GM19239 (cell line): ENCODE measurements around the gene DOCK3.
"Not testable (repeated sequence)": the region's sequence is repeated elsewhere in the genome, so short reads cannot be mapped to it uniquely, and the experiment has no call there.

Experiments used
- DNase-seq: peaks from one replicate; pipeline ENCODE4 v3.0.0; 2011; ENCODE audit warnings: low spot score; ENCODE audit not compliant: insufficient read length
- FAIRE-seq: peaks from 2 replicates; lab custom pipeline; 2011; peaks lifted over from hg19 to GRCh38; lab: Jason Lieb, UNC

Gene DOCK3

DNA sequence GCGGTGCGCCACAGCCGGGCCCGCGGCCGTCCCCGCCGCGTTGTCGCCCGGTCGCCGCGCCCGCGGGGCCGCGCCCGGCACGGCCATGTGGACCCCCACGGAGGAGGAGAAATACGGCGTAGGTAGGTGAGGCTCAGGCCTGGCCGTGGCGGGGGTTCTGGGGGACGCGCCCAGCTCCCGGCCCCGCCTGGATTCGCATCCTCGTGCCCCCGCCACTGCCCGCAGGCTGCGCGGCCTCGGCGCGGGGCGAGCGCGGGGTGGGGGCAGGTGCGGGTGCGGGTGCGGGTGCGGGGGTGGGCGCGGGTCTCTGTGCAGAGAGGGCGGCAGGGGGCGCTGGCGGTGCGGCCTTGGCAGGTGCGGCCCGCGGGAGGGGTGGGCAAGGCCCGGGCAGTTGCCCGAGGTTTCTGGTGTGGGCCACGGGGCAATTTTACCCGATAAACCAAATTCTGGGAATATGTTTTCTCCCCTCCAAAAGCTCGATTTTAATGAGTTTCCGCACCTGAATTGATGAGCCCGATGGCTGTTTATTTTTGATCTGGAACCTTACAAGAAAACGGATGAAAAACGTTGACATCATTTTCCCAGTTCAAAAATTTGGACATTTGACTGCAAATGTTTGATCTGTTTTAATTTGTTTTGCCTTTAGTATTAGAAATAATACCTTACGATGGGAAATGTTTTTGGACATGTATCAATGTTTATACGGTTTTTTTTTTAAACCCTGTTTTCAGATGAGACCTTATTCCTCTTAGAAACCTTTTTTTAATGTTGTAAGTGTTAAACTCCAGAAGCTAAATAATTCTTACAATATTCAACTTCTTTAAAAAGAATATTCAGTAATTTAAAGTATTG lies 678 bp downstream of the DOCK3 start:
- no peak for DNase-seq
- FAIRE-seq, result peak; percentile 56

DNA sequence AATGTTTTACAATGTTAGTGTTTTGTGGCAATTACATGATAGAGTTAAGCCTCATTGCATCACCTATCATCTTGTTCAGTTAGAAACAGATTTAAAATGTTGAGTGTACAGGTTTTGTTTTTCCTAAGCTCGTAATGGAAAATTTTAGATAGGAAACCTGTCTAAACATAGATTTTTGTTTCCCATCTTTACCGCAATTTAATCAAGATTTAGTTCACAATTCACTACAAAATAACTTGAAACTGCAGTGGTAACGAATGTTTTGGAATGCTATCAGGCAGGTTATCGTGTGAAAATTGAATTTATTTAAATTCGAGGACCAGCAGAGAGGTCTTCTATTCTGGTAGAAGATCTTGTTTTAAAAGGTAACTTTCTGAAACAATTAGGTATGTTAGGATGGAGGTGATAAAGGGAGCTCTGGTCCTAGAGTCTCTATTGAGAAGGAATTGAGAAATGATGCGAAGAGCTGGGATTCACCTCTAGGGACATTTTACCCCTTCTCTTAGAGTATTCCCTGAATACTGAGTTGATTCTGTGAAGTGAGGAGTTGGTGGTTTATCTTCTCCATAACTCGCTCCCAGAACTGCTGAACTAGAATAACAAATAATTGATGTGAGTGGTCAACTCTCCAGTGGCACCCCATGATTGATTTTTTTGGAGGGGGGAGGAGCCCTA lies 1.4 kb downstream of the DOCK3 start:
- no peak for DNase-seq
- no peak for FAIRE-seq

DNA sequence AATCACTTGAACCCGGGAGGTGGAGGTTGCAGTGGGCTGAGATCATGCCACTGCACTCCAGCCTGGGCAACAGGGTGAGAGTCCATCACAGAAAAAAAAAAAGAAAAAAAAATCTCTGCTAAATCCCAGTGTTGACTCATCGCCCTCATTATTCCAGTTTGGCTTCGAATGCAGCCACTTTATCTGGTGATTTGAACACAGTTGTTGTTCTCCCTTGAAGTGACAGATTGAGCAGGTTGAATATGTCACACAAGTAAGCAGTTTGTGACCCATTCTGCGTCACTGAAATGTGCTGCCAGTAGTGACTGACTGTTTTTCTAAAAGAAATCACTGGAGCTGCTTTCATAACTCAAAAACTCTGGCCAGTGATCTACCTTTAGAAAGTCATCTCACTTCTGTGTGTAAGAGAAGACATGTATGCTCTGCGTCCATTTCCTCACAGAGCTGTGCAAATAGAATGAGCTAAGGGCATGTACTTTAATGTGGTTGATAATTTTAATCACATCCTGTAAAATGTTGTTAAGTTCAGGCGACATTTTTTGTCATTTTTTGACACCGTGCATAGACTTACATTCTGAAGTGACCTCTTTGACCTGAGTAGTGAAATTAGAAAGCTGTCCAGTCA lies 12.5 kb downstream of the DOCK3 start:
- DNase-seq (no peak), FAIRE-seq (no peak)

DNA sequence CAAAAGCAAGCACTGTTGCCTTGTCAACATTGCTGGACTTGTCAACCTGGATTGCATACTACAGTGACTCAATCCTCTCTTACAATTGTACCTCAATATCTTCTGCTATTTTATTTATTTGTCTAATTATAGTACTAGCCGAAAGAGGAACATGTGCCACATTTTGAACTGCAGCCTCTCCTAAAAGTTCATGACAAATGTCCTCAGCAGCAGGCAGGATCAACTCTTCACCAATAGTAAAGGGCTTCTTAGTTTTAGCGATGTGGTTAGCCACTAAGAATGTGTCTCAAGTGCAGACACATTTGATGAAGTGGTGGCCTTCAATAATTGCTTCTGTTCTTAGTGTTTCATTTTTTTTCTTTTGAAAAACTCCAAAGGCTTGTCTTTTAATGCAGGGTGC lies 13.2 kb downstream of the DOCK3 start:
- FAIRE-seq (no peak), DNase-seq (no peak)

DNA sequence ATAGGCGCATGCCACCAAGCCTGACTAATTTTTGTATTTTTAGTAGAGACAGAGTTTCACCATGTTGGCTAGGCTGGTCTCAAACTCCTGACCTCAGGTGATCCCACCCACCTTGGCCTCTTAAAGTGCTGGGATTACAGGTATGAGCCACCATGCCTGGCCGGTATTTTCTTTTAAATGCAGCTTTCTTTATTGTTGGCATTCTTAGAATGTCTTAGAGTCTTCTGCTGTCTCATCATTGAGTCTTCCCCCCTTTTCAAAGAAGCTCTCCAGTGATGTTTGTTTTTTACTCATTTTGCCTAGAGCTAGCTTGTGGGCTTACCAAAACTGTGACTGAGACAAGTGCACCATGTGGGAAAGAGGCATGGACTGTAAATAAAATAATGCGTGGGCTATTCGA lies 13.9 kb downstream of the DOCK3 start:
- FAIRE-seq, DNase-seq: not testable (repeated sequence)

DNA sequence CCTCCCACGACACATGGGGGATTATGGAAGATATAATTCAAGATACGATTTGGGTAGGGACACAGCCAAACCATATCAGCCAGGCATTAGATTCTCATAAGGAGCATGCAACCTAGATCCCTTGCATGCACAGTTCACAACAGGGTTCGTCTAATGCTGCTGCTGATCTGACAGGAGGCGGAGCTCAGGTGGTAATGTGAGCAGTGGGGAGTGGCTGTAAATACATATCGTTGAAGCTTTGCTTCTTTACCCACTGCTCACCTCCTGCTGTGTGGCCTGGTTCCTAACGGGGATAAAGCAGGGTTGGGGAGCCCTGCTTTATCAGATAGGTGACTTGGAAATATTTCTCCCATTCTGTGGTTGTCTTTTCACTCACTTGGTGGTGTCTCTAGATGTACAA lies 14.8 kb downstream of the DOCK3 start:
- DNase-seq (no peak), FAIRE-seq (no peak)

DNA sequence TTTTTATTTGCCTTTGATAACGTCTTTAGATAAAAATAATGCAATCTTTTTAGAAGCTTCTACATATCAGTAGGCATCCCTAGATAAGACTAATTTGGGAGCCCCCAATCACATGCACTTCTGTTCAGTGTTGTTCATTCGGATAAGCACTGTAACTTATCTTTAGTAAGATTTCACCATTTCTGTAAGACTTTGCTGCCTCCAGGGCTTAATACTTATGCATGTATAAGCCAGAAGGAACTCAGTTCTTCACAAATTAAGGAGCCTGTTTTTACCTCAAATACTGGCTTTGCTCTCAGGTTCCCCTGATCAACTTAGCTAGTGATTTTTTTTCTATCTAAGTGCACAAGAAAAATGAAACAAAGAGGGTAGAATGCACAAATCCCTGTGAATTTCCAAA lies 20.3 kb downstream of the DOCK3 start:
- FAIRE-seq (no peak), DNase-seq (no peak)

DNA sequence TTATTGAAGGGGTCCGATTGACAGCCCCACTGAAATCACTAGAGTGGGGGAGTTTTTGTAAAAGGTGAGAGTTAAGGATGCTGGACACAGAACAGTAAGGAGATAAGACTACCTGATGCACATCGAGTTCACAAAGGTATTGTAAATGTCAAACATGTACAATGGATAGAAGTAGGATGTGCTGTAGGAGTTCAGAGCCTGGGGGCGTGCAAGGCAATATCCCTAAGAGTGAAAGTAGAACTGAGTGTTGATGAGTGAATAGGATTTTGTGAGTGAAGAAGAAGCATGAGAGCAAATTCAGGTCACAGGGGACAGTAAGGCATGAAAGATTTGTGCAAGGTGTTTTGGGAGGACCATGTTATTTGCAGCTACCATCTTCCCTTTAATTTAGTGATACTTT lies 21.5 kb downstream of the DOCK3 start:
- FAIRE-seq, result no peak
- DNase-seq, result no peak

DNA sequence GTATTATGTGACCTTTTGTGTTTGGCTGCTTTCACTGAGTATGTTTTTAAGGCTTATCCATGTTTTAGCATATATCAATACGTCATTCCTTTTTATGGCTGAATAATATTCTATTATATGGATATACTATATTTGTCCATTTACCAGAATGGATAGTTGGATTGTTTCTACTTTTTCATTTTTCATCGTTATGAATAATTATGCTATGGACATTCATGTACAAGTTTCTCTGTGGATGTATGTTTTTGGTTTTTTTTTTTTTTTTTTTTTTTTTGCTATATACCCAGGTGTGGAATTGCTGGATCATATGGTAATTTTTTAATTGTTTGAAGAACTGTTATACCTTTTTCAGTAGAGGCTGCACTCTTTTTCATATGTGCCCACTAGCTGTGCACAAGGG lies 23.5 kb downstream of the DOCK3 start:
- FAIRE-seq (no peak), DNase-seq (no peak)

DNA sequence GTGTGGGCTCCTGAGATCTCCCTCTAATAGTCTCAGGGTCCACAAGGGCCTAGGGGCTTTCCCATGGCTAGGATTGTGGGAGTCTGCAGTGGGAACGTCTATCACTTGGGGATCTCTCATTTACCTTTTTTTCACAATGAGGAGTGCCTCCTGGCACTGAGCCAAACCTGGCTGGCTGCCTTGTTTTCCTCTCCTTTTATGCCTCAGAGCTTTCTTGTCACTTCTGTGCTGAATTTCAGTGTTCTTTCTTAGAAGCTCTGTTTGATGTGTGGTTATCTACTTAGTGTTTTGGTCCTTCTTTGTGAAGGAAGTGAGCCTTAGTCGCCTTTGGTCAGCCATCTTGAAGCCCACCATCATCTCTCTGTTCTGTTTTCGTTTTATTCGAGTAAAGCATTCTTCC lies 33.9 kb downstream of the DOCK3 start:
- no peak for DNase-seq

DNA sequence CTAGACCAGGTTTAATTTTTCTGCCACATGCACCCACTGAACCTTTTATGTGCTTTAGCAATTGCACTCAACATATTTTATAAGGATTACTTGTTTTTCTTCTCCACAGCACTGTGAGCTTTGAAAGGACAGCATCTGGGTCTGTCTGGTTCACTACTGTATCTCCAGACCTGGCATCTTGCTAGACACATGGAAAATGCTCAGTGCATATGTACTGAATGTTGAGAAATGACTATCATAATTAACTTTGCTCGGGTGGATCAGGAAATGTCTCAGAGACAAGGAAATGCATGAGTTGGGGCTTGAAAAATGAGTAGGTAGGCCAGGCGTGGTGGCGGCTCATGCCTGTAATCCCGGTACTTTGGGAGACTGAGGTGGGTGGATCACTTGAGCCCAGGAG lies 40.2 kb downstream of the DOCK3 start:
- DNase-seq (no peak), FAIRE-seq (no peak)

More for the DNA sequence above, 33.9 kb downstream of the DOCK3 start:
- no peak for FAIRE-seq

DNA sequence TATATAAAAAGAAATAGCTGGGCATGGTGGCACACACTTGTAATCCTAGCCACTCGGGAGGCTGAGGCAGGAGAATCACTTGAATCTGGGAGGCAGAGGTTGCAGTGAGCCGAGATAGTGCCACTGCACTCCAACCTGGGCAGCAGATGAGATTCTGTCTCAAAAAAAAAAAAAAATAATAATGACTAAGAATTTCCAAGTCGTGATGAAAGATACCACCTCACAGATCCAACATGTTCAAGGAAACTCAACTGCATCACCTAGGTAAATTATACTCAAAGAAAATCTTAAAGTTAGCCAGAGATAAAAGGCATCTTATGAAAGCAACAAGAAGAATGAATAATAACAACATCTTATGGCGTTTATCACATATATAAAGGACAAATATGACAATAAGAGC lies 50.1 kb downstream of the DOCK3 start:
- DNase-seq, result no peak
- FAIRE-seq, result no peak

DNA sequence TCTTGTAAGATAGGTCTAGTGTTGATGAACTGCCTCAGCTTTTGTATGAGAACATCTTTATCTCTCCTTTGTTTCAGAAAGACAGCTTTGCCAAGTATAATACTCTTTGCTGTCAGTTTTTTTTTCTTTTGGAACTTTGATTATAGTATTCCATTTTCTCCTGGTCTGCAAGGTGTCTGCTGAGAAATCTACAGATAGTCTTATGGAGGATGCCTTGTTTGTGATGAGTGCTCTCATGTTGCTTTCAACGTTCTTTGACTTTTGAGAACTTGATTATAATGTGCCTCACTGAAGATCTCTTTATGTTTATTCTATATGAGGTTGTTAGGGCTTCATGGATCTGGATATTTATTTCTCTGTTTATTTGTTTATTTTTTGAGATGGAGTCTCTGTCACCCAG lies 60.3 kb downstream of the DOCK3 start:
- FAIRE-seq, result no peak

DNA sequence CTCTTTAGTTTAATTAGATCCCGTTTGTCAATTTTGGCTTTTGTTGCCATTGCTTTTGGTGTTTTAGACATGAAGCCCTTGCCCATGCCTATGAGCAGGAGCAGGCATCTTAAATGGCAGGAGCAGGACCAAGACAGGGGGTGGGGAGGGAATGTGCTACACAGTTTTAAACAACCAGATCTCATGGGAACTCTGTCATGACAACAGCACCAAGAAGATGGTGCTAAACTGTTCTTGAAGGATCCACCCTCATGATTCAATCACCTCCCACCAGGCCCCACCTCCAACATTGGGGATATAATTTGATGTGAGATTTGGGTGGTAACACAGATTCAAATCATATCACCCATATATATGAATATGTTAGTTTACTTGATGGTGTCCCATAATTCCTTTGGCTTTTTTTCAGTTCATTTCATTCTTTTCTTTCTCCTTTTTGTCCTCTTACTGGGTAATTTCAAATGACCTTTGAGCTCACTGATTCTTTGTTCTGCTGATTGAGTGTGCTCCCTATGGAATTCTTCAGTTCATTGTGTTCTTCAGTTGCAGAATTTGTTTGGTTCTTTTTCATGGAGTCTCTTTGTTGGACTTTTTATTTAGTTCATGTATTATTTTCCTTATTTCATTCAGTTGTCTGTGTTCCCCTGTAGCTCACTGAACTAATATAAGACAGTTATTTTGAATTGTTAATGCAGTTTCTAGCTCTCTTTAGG lies 62.6 kb downstream of the DOCK3 start:
- DNase-seq (no peak), FAIRE-seq (no peak)

More for the DNA sequence above, 60.3 kb downstream of the DOCK3 start:
- no peak for DNase-seq

DNA sequence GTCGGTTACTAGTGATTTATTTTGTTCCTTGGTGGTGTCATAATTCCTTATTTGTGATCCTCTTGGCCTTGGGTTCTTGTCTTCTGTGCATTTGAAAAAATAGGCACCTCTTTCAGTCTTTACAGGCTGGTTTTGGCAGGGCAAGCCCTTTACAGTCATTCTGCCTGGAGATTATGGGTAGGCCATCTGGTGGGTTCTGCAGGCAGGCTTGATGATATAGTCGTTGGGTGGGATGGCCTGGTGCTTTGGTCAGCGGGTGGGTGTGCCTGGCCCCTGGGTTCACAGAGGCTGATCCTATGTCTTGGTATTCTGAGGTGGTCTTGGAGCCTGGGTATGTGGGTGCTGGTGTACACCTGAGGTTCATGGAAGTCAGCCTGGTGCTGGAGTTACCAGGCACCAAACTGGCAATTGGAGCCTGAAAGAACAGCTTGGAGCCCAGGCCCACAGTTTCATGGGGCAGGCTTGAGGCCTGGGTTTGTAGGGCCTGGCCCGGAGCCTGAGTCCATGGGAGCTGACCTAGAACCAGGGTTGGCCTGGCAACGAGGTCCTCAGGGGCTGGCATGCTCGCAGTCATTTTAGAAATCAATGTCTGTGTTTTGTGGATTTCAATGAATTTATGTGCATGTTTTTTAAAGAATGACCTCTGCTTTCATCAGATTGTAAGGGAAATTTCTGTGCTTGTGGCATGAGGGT lies 63.3 kb downstream of the DOCK3 start:
- DNase-seq (no peak), FAIRE-seq (no peak)

DNA sequence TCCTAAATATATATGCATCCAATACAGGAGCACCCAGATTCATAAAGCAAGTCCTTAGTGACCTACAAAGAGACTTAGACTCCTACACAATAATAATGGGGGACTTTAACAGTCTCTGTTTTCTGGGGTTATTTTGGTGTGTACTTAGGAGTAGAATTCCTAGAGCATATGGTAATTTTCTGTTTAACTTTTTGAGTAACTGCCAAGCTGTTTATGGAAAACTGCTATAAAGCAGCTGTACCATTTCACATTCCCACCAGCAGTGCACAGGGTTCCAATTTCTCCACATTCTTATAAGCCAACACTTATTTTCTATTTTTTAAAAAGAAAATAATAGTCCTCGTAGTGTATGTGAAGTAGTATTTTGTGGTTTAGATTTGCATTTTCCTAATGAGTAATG lies 68.9 kb downstream of the DOCK3 start:
- DNase-seq (no peak), FAIRE-seq (no peak)

DNA sequence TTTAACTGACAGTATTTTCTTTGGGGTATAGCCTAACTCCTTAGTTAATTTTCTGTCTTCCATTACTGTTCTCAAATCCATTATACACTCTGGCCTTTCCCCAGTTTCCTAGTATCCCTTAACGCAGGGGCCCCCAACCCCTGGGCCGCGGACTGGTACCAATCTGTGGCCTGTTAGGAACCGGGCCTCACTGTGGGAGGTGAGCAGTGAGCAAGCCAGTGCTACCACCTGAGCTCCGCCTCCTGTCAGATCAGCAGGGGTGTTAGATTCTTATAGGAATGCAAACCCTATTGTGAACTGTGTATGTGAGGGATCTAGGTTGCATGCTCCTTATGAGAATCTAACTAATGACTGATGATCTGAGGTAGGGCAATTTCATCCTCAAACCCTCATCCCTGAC lies 75.1 kb downstream of the DOCK3 start:
- FAIRE-seq (no peak), DNase-seq (no peak)

DNA sequence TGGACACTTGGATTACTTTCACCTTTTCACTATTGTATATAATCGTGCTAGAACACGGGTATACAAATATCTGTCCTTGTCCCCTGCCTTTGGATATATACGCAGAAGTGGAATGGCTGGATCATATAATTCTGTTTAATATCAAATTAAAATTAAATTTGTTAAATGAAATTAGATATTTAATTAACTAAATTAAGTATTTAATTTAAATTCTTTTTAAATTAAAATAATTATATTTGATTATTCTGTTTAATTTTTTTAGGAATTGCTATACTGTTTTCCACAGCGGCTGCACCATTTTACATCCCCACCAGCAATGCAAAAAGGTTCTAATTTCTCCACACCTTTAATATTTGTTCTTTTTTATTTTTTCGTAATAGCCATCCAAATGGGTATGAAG lies 84.3 kb downstream of the DOCK3 start:
- DNase-seq (no peak), FAIRE-seq (no peak)

DNA sequence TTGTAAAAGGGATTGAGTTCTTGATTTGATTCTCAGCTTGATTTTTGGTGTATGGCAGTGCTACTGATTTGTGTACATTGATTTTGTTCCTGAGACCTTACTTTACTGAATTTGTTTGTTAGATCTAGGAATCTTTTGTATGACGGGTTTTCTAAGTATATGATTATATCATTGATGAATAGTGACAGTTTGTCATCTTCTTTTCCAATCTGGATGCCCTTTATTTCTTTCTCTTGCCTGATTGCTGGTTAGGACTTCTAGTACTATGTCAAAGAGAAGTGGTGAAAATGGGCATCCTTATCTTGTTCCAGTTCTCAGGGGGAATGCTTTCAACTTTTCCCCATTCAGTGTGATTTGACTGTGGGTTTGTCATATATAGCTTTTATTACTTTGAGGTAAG lies 103.0 kb downstream of the DOCK3 start:
- FAIRE-seq (no peak), DNase-seq (no peak)

DNA sequence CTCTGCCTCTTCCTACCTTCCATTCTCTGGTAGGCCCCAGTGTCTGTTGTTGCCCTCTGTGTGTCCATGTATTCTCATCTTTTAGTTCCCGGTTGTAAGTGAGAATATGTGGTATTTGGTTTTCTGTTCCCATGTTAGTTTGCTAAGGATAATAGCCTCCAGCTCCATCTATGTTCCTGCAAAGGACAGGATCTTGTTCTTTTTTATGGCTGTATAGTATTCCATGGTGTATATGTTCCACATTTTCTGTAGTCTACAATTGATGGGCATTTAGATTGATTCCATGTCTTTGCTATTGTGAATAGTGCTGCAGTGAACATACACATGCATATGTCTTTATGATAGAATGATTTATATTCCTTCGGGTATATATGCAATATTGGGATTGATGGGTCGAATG lies 107.0 kb downstream of the DOCK3 start:
- not testable (repeated sequence) for DNase-seq, FAIRE-seq
